Natural killer cell (primary cell): Measurements from ENCODE around the gene PRR14L. TPM values are rescaled to one million over a fixed set of nuclear protein-coding genes. Genes with fewer than 3 reads are reported as not detected.

Experiments
- ATAC-seq, 3 donors: fragments of 150-1000 bp in 2 of 3; fragments of 200-7000 bp in 1 of 3; cut with Tn5 transposase; 1 replicate in 1 of 3; 2 replicates in 2 of 3; pipeline ENCODE4 v1.10.0; 2021; ENCODE audit warnings: mild to moderate bottlenecking in 2 of 3, moderate library complexity in 2 of 3
- DNase-seq, 2 donors: peaks; one replicate each; pipeline versions ENCODE4 v3.0.0 to v3.0.0-alpha.2; 2013 to 2021; ENCODE audit warnings: mixed read lengths in 1 of 2
- H3K27ac ChIP-seq: one replicate; pipeline ENCODE4 v1.5.1; 2013; ENCODE audit warnings: mild to moderate bottlenecking, low read length
- H3K27me3 ChIP-seq: one replicate; pipeline ENCODE4 v1.6.1; 2013; ENCODE audit warnings: low read length; ENCODE audit not compliant: control insufficient read depth, insufficient read depth
- H3K36me3 ChIP-seq: one replicate; pipeline ENCODE4 v1.6.1; 2013; ENCODE audit warnings: low read length; ENCODE audit not compliant: control insufficient read depth, insufficient read depth
- H3K4me1 ChIP-seq: one replicate; pipeline ENCODE4 v1.6.1; 2013; ENCODE audit warnings: low read length; ENCODE audit not compliant: control insufficient read depth, insufficient read depth
- H3K4me3 ChIP-seq: one replicate; pipeline ENCODE4 v1.5.1; 2013; ENCODE audit warnings: low read length
- H3K9me3 ChIP-seq: one replicate; pipeline ENCODE4 v1.6.1; 2013; ENCODE audit warnings: low read length; ENCODE audit not compliant: control insufficient read depth, insufficient read depth
- H3K27ac Mint-ChIP-seq, 2 donors: one replicate each; pipeline ENCODE4 v1.8.0; 2022; ENCODE audit warnings: mild to moderate bottlenecking in 2 of 2, mixed read lengths in 2 of 2, moderate library complexity in 1 of 2
- H3K27me3 Mint-ChIP-seq, 2 donors: one replicate each; pipeline ENCODE4 v1.8.0; 2022; ENCODE audit warnings: low read depth in 2 of 2, mixed read lengths in 2 of 2
- H3K36me3 Mint-ChIP-seq: one replicate; pipeline ENCODE4 v1.8.0; 2022; ENCODE audit warnings: mixed read lengths
- H3K4me1 Mint-ChIP-seq, 2 donors: one replicate each; pipeline ENCODE4 v1.8.0; 2022; ENCODE audit warnings: mixed read lengths in 2 of 2
- H3K4me3 Mint-ChIP-seq: one replicate; pipeline ENCODE4 v1.8.0; 2022; ENCODE audit warnings: mild to moderate bottlenecking, moderate library complexity, mixed read lengths
- H3K9me3 Mint-ChIP-seq, 2 donors: one replicate each; pipeline ENCODE4 v1.8.0; 2022; ENCODE audit warnings: mixed read lengths in 2 of 2
- WGBS: methylation state at CpG from one replicate; pipeline ENCODE4 v1.1.7; 2013; ENCODE audit warnings: missing lambda C conversion rate; ENCODE audit not compliant: insufficient coverage; 5-methylcytosine and 5-hydroxymethylcytosine counted together
- intact Hi-C: fragments of 100-400 bp; cut with micrococcal nuclease; formaldehyde crosslinking; loops from one replicate; pipeline ENCODE4 v1.14.2; 2022
- total RNA-seq, 4 donors: library from RNA; stranded (reverse); fragments of 120-200 nt in 1 of 4; gene quantifications; one replicate each; pipeline versions ENCODE4 v1.2.3 to v1.2.4, GENCODE V29; 2013 to 2022
- TF ChIP-seq, protein P1 (sequence below): fragments of 200-600 bp; IDR thresholded peaks from one replicate; pipeline ENCODE4 v1.8.0; 2022; ENCODE audit warnings: antibody characterized with exemption

The PRR14L gene
- total RNA-seq, 3 donors from 2014 or later (not counting 1 experiment from before 2014, with no cell fraction given), result 39.3 to 54.1 (median 54.0) TPM

DNA sequence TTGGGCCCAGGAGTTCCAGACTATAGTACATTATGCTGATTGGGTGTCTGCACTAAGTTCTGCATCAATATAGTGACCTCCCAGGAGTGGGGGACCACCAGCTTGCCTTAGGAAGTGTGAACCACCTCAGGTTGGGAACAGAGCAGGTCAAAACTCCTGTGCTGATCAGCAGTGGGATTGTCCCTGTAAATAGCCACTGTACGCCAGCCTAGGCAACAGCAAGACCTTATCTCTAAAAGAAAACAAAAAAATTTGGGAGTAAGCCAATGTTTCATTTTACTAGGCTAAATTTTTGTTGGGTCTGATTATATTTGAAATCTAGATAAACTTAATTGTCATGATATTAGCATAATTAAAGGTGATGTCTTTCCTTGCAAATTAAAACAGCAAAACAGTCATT, 7.3 kb upstream of the PRR14L start:
- H3K9me3 Mint-ChIP-seq, result no peaks in the 10 kb centered on the region
- ATAC-seq (no peak), DNase-seq (no peak)
- no peaks in the 10 kb centered on the region for H3K27me3 ChIP-seq
- no peak overlapping the region for H3K27ac Mint-ChIP-seq
- H3K4me1 Mint-ChIP-seq, result peaks cover 25 to 31% of the 10 kb centered on the region in 2 donors
- no peaks in the 10 kb centered on the region for H3K9me3 ChIP-seq
- WGBS, result 100% methylated on average over 1 of the region's 1 CpG
- peaks cover 21% of the 10 kb centered on the region for H3K4me1 ChIP-seq
- no peak overlapping the region for H3K27ac ChIP-seq
- TF ChIP-seq, protein P1, sequence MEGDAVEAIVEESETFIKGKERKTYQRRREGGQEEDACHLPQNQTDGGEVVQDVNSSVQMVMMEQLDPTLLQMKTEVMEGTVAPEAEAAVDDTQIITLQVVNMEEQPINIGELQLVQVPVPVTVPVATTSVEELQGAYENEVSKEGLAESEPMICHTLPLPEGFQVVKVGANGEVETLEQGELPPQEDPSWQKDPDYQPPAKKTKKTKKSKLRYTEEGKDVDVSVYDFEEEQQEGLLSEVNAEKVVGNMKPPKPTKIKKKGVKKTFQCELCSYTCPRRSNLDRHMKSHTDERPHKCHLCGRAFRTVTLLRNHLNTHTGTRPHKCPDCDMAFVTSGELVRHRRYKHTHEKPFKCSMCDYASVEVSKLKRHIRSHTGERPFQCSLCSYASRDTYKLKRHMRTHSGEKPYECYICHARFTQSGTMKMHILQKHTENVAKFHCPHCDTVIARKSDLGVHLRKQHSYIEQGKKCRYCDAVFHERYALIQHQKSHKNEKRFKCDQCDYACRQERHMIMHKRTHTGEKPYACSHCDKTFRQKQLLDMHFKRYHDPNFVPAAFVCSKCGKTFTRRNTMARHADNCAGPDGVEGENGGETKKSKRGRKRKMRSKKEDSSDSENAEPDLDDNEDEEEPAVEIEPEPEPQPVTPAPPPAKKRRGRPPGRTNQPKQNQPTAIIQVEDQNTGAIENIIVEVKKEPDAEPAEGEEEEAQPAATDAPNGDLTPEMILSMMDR, result no peak
- no peak overlapping the region for H3K4me3 ChIP-seq
- intact Hi-C loops, result no loop called here
- H3K4me3 Mint-ChIP-seq, result no peak overlapping the region
- H3K36me3 ChIP-seq, result peaks cover 19% of the 10 kb centered on the region
- H3K27me3 Mint-ChIP-seq, result no peaks in the 10 kb centered on the region
- H3K36me3 Mint-ChIP-seq, result no peaks in the 10 kb centered on the region

DNA sequence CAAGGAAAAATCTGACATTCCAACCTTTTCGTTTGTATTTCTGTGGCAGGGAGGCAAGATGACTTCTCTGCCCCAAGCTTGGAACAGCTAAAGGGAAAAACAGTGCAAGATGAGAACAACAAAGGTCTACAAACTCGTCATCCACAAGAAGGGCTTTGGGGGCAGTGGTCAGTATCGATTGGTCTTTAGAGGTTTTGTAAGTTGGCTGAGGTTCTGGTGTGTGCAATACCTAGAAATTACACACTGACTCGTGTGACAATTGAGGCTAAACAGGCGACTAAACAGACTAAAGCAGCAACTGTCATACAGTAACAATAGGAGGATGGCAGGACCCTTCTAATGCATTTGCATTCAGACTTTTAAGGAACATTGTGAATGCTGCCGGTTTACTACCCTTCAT, 4.9 kb upstream of the PRR14L start:
- H3K27me3 Mint-ChIP-seq, result no peaks in the 10 kb centered on the region
- Histone ChIP-seq H3K4me3 (no peak overlapping the region), H3K27ac (no peak overlapping the region), H3K9me3 (no peaks in the 10 kb centered on the region), H3K27me3 (no peaks in the 10 kb centered on the region), H3K36me3 (peaks cover 5% of the 10 kb centered on the region), H3K4me1 (peaks cover 30% of the 10 kb centered on the region)
- no peaks in the 10 kb centered on the region for H3K36me3 Mint-ChIP-seq
- peaks cover 31 to 40% of the 10 kb centered on the region in 2 donors for H3K4me1 Mint-ChIP-seq
- 67% methylated on average over 6 of the region's 6 CpGs for WGBS
- ATAC-seq (no peak), DNase-seq (peak in 1 of 2 donors; percentile 7)
- peak overlapping the region; percentile 85 for H3K4me3 Mint-ChIP-seq
- TF ChIP-seq, protein P1, result no peak
- no peaks in the 10 kb centered on the region for H3K9me3 Mint-ChIP-seq
- H3K27ac Mint-ChIP-seq, result peak overlapping the region; percentile 94 to 97
- intact Hi-C loops, result loop anchor here (5.0 kb wide), 1 partner anchor 258 kb away; the partner anchor contains the start of gene SFI1

DNA sequence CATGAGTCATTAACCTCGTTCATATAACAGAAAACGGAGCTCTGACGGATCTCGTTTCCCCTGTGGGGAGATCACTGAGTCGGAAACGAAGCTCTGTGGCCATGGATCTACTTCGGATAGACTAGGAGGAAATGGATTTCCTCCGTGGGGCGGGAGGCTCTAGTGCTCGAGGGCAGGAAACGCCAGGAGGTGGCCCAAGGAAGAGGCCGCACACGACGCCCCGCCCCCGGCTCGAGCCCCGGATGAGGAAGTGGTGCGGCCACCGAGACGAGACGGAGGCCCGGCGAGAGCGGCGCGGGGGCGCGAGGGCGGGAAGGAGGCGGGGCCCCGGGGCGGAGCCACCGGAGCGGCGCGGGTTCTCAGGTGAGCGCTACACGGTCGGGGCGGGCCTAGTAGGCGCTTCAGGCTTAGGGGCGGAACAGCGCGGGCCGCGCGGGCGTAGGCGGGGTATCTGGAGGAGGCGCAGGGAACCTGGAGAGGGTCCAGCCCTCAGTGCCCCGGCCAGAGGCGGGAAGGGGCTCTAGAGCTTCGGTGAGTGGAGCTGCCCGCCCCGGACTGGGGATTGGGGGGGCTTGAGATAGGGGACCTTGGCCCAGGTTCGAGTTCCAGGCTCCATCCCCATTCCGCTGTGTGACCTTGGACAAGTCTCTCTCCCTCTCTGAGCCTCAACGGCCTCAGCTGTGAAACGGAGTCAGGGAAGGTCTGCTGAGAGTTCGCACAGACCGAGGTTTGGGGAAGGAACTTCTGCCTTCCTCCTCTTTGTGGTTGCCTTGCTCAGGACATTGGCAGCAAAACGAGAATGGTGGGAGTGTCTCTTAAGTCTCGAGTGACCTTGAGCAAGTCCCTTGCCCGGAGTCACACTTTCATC, 3.9 kb upstream of the PRR14L start, which contains the start of gene DEPDC5:
Gene DEPDC5, plus strand, starts transcription at position 386 of the 868 bp plus-strand sequence. CDS start 903 bp downstream, outside the sequence.
- Histone ChIP-seq H3K27me3 (no peaks in the 10 kb centered on the region), H3K9me3 (no peaks in the 10 kb centered on the region), H3K36me3 (peaks cover 5% of the 10 kb centered on the region), H3K4me1 (peaks cover 37% of the 10 kb centered on the region), H3K27ac (peak within 1 kb of the TSS; percentile 94), H3K4me3 (peak within 1 kb of the TSS; percentile 55)
- Mint-ChIP-seq H3K4me3 (peak within 1 kb of the TSS; percentile 85), H3K36me3 (no peaks in the 10 kb centered on the region), H3K4me1 (peaks cover 38 to 48% of the 10 kb centered on the region in 2 donors), H3K27ac (peak within 1 kb of the TSS; percentile 94 to 97), H3K27me3 (no peaks in the 10 kb centered on the region), H3K9me3 (no peaks in the 10 kb centered on the region)
- TF ChIP-seq, protein P1, result no peak
- peak; percentile 97 for DNase-seq
- peak; percentile 70 to 85 (median 77) for ATAC-seq
- under 1% methylated on average over 62 of the region's 65 CpGs for WGBS
- intact Hi-C loops, result loop anchor here (2.0 to 5.0 kb wide), 2 partner anchors 193 to 257 kb away; partner anchors contain the start of gene SFI1
